ENCODE results near the gene PORCN.
"Not testable (repeated sequence)": the region's sequence is repeated elsewhere in the genome, so short reads cannot be mapped to it uniquely, and the experiment has no call there.

Gene PORCN

DNA sequence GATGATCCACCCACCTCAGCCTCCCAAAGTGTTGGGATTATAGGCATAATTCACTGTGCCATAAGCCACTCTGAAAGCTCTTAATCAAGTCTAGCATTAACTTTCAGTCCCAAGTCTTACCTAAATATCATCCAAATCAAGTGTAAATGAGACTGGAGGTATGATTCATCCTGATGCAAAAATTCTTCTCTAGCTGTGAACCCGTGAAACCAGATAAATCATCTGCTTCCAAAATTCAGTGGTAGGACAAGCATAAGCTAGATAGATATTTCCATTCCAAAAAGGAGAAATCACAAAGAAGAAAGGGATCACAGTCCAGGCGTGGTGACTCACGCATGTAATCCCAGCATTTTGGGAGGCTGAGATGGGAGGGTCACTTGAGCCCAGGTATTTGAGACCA is 21.9 kb downstream of the PORCN start:
- TF ChIP-seq POLR2A (IDR thresholded peaks at IDR 0.05; ENCODE audit: low read length) (no peak), GATA1 (IDR thresholded peaks at IDR 0.05; ENCODE audit: low read depth, low read length) (no peak)
- no peak for DNase-seq

GRCh38 chrX:48531358-48531959 is 22.7 kb downstream of the PORCN start:
- TF ChIP-seq GATA1 (IDR thresholded peaks at IDR 0.05; ENCODE audit: low read depth, low read length) (no peak), POLR2A (IDR thresholded peaks at IDR 0.05; ENCODE audit: low read length) (no peak)
- DNase-seq = peak; percentile 38 to 68

- no peak for DNase-seq
- TF ChIP-seq GATA1 (IDR thresholded peaks at IDR 0.05; ENCODE audit: low read depth, low read length) (no peak), POLR2A (IDR thresholded peaks at IDR 0.05; ENCODE audit: low read length) (no peak)
These were observed 23.4 kb downstream of the PORCN start for GRCh38 chrX:48532161-48532560.

DNA sequence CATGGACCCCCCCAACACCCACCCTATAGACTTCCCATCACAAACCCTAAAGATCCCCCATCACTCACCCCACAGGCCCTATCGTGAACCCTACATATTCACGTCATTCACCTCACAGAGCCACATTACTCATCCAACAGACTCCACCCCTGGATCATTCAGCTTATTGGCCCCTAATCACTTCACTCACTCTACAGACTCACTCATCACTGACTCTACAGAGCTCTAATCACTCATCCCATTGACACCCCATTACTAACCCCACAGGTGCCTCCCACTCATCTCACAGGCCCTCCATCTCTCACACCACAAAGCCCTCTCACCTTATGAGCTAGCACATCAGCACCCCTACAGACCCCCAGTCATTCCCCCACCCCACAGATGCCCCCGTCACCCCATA is 24.4 kb downstream of the PORCN start:
- TF ChIP-seq POLR2A (IDR thresholded peaks at IDR 0.05; ENCODE audit: low read length) (no peak), GATA1 (IDR thresholded peaks at IDR 0.05; ENCODE audit: low read depth, low read length) (no peak)
- no peak for DNase-seq

GRCh38 chrX:48538641-48539344 is 30.0 kb downstream of the PORCN start:
- TF ChIP-seq POLR2A (IDR thresholded peaks at IDR 0.05; ENCODE audit: low read length) (no peak), GATA1 (IDR thresholded peaks at IDR 0.05; ENCODE audit: low read depth, low read length) (no peak)
- no peak for DNase-seq

- DNase-seq = peak; percentile 98
- TF ChIP-seq GATA1 (IDR thresholded peaks at IDR 0.05; ENCODE audit: low read depth, low read length) (no peak), POLR2A (IDR thresholded peaks at IDR 0.05; ENCODE audit: low read length) (no peak)
These were observed 30.7 kb downstream of the PORCN start, which contains the start of gene TBC1D25 for GRCh38 chrX:48539345-48540027. Gene TBC1D25 (plus strand): TSS chrX:48539714. CDS start chrX:48539798, 84 bp downstream.

- DNase-seq = peak; percentile 60 to 73
- TF ChIP-seq POLR2A (IDR thresholded peaks at IDR 0.05; ENCODE audit: low read length) (no peak), GATA1 (IDR thresholded peaks at IDR 0.05; ENCODE audit: low read depth, low read length) (no peak)
These were observed 31.2 kb downstream of the PORCN start for GRCh38 chrX:48540028-48540375.

- DNase-seq = peak in 1 of 2 experiments; percentile 5
- TF ChIP-seq POLR2A (IDR thresholded peaks at IDR 0.05; ENCODE audit: low read length) = no peak
- TF ChIP-seq GATA1 (IDR thresholded peaks at IDR 0.05; ENCODE audit: low read depth, low read length) = no peak
These were observed 31.7 kb downstream of the PORCN start for GRCh38 chrX:48540480-48540879.

GRCh38 chrX:48541140-48541814 is 32.5 kb downstream of the PORCN start:
- no peak for DNase-seq
- no peak for TF ChIP-seq POLR2A (IDR thresholded peaks at IDR 0.05; ENCODE audit: low read length)

- no peak for TF ChIP-seq POLR2A (IDR thresholded peaks at IDR 0.05; ENCODE audit: low read length)
- TF ChIP-seq GATA1 (IDR thresholded peaks at IDR 0.05; ENCODE audit: low read depth, low read length) = no peak
- DNase-seq = no peak
These were observed 40.1 kb downstream of the PORCN start for GRCh38 chrX:48548871-48549270.

DNA sequence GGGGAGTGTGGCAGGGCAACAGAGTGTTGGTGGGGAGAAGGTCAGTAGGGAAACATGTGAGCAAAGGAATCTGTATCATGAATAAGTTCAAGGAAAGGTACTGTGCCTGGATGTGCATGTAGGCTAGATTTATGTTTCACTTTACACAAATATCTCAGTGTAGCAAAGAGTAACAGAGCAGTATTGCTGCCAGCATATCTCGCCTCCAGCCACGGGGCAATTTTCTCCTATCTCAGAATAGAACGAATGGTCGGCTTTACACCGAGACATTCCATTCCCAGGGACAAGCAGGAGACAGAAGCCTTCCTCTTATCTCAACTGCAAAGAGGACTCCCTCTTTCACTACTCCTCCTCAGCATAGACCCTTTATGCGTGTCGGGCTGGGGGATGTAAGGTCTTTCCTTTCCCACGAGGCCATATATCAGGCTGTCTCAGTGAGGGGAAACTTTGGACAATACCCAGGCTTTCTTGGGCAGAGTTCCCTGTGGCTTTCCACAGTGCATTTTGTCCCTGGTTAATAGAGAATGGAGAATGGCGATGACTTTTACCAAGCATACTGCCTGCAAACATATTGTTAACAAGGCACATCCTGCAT is 47.0 kb downstream of the PORCN start:
- not testable (repeated sequence) for DNase-seq

DNA sequence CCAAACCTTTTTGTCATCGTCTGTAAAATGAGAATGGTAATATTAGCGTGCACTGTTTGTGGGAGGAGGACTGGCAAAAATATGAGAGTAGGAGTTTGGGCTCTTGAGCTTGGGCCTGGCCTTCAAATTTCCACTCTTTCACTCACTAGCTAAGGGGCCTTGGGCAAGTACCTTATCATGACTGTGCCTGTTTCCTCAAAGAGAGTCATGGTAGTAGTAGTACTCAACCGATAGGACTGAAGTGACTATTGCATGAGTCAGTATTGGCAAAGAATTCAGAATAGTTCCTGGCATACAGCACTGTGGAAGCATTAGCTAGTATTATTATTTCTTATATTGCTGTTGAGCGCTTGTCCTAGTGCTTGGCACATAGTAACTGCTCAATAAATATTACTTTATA is 49.5 kb downstream of the PORCN start:
- no peak for TF ChIP-seq GATA1 (IDR thresholded peaks at IDR 0.05; ENCODE audit: low read depth, low read length)
- TF ChIP-seq POLR2A (IDR thresholded peaks at IDR 0.05; ENCODE audit: low read length) = no peak
- peak; percentile 22 to 55 for DNase-seq

DNA sequence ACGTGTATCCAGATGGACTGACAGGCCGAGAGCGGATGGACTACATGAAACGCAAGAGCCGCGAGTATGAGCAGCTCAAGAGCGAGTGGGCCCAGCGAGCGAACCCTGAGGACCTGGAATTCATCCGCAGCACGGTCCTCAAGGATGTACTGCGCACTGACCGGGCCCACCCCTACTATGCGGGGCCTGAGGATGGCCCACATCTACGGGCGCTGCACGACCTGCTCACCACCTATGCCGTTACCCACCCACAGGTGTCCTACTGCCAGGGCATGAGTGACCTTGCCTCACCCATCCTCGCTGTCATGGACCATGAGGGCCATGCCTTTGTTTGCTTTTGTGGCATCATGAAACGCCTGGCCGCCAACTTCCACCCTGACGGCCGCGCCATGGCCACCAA is 50.8 kb downstream of the PORCN start:
- DNase-seq = no peak
- TF ChIP-seq GATA1 (IDR thresholded peaks at IDR 0.05; ENCODE audit: low read depth, low read length) (no peak), POLR2A (IDR thresholded peaks at IDR 0.05; ENCODE audit: low read length) (no peak)

GRCh38 chrX:48560056-48560455 is 51.3 kb downstream of the PORCN start:
- TF ChIP-seq GATA1 (IDR thresholded peaks at IDR 0.05; ENCODE audit: low read depth, low read length) (no peak), POLR2A (IDR thresholded peaks at IDR 0.05; ENCODE audit: low read length) (no peak)

More at GRCh38 chrX:48560056-48560455, 51.3 kb downstream of the PORCN start:
- no peak for DNase-seq
